AG04450 (cell line): Measurements from ENCODE around the gene SMCO4. TPM values are rescaled to one million over a fixed set of nuclear protein-coding genes. Genes with fewer than 3 reads are reported as not detected.
A peak's percentile ranks its signal among the peaks of the same experiment; 100 is the strongest.

Experiments
- CTCF ChIA-PET: fragments of 300-600, 350-600 bp; formaldehyde crosslinking; extraction: SDS; loops from one replicate; lab custom pipeline; 2022; ENCODE audit warnings: antibody characterized with exemption, inconsistent platforms; lab: Charles Lee
- POLR2A ChIA-PET: fragments of 350-600 bp; formaldehyde crosslinking; extraction: SDS; loops from one replicate; lab custom pipeline; 2021; ENCODE audit warnings: antibody characterized with exemption, inconsistent platforms; lab: Yijun Ruan, JAX
- DNase-seq: peaks from one replicate; pipeline ENCODE4 v3.0.0-alpha.2; 2011; ENCODE audit warnings: low read depth, low spot score
- H3K27ac ChIP-seq: one replicate; pipeline ENCODE4 v1.5.1; 2012; ENCODE audit warnings: low read depth, low read length, control low read depth
- H3K27me3 ChIP-seq: one replicate; pipeline ENCODE4 v1.6.0; 2012; ENCODE audit warnings: low read length; ENCODE audit not compliant: control insufficient read depth, insufficient read depth
- H3K4me3 ChIP-seq: 2 replicates; pipeline ENCODE4 v1.5.1; 2011; ENCODE audit warnings: mild to moderate bottlenecking, low read depth, low read length, control low read depth
- H3K9me3 ChIP-seq: 2 replicates; pipeline ENCODE4 v1.5.1; 2012; ENCODE audit warnings: low read length; ENCODE audit not compliant: control insufficient read depth, insufficient read depth
- polyA plus RNA-seq: library from polyadenylated mRNA; depleted of rRNA; stranded (reverse); fragments of >200 nt; gene quantifications from 2 replicates; pipeline ENCODE4 v1.2.3, GENCODE V29; 2011
- TF ChIP-seq, protein P1 (sequence below): IDR thresholded peaks from 2 replicates; pipeline ENCODE4 v1.5.1; 2011; ENCODE audit warnings: low read depth, low read length, control low read depth, inconsistent platforms

SMCO4 gene
- polyA plus RNA-seq, 1 experiment, result 8.6 TPM

DNA sequence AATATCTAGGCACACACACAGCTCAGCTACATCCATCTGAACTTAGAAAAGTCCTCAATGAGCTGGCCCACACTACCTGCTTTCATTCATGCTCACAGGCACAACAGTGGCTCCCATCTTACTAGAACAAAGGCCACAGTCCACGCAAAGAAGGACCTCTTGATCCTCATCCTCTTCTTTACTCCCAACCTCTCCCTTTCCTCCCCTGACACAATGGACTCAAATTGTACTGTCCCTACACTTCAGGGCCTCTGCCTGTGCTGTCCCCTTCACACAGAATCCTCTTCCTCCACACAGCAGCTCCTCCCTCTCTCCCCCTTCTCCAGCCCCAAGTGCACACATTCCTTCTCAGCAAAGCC, 12.7 kb downstream of the SMCO4 start:
- TF ChIP-seq, protein P1, sequence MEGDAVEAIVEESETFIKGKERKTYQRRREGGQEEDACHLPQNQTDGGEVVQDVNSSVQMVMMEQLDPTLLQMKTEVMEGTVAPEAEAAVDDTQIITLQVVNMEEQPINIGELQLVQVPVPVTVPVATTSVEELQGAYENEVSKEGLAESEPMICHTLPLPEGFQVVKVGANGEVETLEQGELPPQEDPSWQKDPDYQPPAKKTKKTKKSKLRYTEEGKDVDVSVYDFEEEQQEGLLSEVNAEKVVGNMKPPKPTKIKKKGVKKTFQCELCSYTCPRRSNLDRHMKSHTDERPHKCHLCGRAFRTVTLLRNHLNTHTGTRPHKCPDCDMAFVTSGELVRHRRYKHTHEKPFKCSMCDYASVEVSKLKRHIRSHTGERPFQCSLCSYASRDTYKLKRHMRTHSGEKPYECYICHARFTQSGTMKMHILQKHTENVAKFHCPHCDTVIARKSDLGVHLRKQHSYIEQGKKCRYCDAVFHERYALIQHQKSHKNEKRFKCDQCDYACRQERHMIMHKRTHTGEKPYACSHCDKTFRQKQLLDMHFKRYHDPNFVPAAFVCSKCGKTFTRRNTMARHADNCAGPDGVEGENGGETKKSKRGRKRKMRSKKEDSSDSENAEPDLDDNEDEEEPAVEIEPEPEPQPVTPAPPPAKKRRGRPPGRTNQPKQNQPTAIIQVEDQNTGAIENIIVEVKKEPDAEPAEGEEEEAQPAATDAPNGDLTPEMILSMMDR, result no peak
- no peak for DNase-seq
- H3K4me3 ChIP-seq, result no peak overlapping the region
- no peaks in the 10 kb centered on the region for H3K27me3 ChIP-seq
- ChIA-PET POLR2A (interaction anchor here (1.3 kb wide), 1 partner anchor 12 kb away, joined by 3 read pairs; no protein-coding TSS in a partner anchor), CTCF (interaction anchor here (0.8 kb wide), 1 partner anchor 296 kb away, joined by 3 read pairs; no protein-coding TSS in a partner anchor)
- no peaks in the 10 kb centered on the region for H3K9me3 ChIP-seq
- H3K27ac ChIP-seq, result peak overlapping the region; percentile 47

DNA sequence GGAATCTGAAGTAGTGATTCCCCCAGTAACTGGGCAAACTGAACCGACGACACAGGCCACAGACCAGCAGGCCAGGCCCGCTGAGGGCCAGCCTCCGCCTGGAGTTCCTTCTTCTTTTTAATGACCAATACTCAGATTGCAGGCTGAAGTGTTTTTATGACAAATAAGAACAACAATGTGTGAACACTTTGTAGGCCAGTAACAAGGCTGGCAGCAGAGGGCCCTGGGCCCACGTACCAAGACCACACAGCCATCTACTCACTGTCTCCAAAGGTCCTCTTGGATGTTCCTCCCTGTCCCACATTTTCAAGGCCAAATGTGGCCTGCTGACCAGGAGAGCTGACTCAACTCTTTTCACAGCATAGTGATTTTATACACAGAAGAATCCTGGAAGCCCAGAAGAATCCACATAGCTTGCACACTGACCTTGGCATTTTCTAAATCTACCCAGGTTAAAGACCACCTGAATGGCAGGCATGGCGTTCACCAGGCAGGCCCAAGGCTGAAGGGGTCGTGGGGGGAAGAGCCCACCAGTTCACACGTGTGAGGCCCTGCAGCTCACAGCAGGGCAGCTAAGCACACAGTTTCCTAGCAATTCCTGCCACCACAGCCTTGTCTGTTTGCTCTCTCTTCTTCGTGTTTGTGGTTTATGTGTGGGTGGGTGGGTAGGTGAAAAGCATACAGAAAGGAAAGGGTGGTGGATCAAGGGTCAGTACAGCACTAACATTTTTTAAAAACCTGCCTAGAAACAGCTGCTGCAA, 13.3 kb downstream of the SMCO4 start:
- Histone ChIP-seq H3K4me3 (no peak overlapping the region), H3K9me3 (no peaks in the 10 kb centered on the region), H3K27ac (peak overlapping the region; percentile 58), H3K27me3 (no peaks in the 10 kb centered on the region)
- TF ChIP-seq, protein P1, result no peak
- POLR2A ChIA-PET, result interaction anchor here (1.3 kb wide), 1 partner anchor 12 kb away, joined by 3 read pairs; no protein-coding TSS in a partner anchor
- CTCF ChIA-PET, result interaction anchor here (0.8 kb wide), 1 partner anchor 295 kb away, joined by 3 read pairs; no protein-coding TSS in a partner anchor
- no peak for DNase-seq

DNA sequence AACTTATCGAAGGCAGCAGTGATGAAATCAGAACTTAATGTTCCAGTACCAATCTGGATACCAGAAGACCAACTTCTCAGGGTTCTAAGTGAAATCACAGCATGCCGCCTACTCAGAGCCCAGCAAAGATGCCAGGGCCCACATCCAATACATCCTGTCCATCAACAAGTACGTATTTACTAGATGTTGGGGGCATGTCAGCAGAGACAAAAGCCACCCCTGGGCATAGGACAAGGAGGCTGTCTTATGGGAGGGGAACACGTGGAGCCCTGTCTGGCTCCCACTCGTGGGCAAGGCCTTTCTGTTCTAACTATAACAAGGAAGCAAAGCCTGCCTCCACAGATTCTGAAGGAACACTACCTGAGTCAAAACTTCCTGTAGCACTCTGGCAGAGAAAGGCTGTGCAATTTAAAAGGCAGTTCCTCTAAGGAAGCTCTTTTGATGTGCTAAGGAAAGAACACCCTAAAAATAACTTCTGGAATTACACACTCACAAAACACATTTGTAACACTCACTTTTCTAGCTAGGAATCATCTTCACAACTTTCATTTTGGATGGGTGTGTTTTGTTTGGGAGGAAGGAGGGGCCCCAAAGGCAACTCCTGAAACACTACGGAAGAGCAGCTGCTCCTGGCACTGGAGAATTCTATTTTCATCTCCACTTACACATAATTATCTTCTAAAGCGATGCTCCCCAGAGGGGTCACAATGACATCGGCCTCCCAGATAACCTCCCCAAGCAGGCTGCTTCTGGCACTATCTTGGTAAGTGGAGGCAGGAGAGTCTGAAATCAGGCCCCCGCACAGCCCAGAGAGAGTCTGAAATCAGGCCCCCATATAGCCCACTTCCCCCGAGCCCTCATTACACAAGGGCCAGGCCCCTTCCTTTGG, 14.2 kb downstream of the SMCO4 start:
- no peaks in the 10 kb centered on the region for H3K27me3 ChIP-seq
- no peak for DNase-seq
- ChIA-PET POLR2A (interaction anchor here (1.3 kb wide), 1 partner anchor 13 kb away, joined by 3 read pairs; no protein-coding TSS in a partner anchor), CTCF (no interaction called here)
- H3K9me3 ChIP-seq, result no peaks in the 10 kb centered on the region
- no peak overlapping the region for H3K27ac ChIP-seq
- TF ChIP-seq, protein P1, result no peak
- H3K4me3 ChIP-seq, result no peak overlapping the region

DNA sequence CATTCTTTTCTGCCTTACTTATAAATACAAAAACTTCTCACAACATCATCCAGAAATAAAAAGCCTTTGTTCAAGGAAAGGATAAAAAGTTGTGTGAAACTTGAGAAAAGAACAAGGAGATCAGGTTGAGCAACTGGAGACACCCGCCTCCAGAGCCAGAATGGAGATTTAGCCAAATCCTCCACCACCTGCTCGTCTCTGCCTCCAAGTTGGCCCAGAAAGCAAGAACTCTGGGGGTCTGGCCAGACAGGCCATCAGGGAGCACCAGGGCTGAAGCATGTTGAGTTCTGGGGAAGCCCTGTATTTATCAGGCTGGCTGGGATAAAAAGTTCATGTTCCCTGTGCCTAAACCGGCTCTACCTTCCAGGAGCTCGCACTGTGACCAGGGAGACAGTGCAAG, 14.9 kb downstream of the SMCO4 start:
- H3K27ac ChIP-seq, result no peak overlapping the region
- no peak overlapping the region for H3K4me3 ChIP-seq
- TF ChIP-seq, protein P1, result no peak
- POLR2A ChIA-PET, result no interaction called here
- CTCF ChIA-PET, result no interaction called here
- no peaks in the 10 kb centered on the region for H3K9me3 ChIP-seq
- DNase-seq, result no peak
- H3K27me3 ChIP-seq, result no peaks in the 10 kb centered on the region
